Measurements from ENCODE around the gene PTPRN2.

GRCh38 chr7:157859915-157860314 lies 727.7 kb downstream of the PTPRN2 start:
- TF ChIP-seq CTCF (conservative IDR thresholded peaks at IDR 0.05 in 1 of 2, IDR thresholded peaks at IDR 0.05 in 1 of 2; ENCODE audit: low read depth in 1 of 2, low read length in 2 of 2) (no peak), EZH2 (IDR thresholded peaks at IDR 0.05; ENCODE audit: low read length, missing control alignments) (no peak)

Data from fibroblast of lung (primary cell).